Astrocyte (in vitro differentiated cells and primary cell): Measurements from ENCODE around the gene PER2.

Experiments used
- CTCF ChIP-seq: IDR thresholded peaks from 2 replicates; pipeline ENCODE4 v1.5.1; 2011; ENCODE audit warnings: low read depth, mild to moderate bottlenecking, inconsistent platforms, low read length, moderate library complexity; ENCODE audit not compliant: insufficient read depth
- EZH2 ChIP-seq: IDR thresholded peaks from 2 replicates; pipeline ENCODE4 v1.6.1; 2012; ENCODE audit warnings: mild to moderate bottlenecking, low read length, inconsistent platforms; ENCODE audit not compliant: insufficient read depth

GRCh38 chr2:238240757-238241711, 47.4 kb downstream of the PER2 start:
- TF ChIP-seq EZH2 (no peak), CTCF (no peak)
